HFF-Myc (cell line): ENCODE measurements around the gene OPCML.

Experiments used
- DNase-seq: peaks from one replicate; pipeline ENCODE4 v3.0.0-alpha.2; 2011; ENCODE audit warnings: low read depth; ENCODE audit errors: extremely low read depth
- H3K4me3 ChIP-seq: replicated peaks from 2 replicates; pipeline ENCODE4 v1.5.1; 2011; ENCODE audit warnings: low read depth, mild to moderate bottlenecking, control low read depth, low read length
- TF ChIP-seq, protein P1 (sequence below): IDR thresholded peaks from 2 replicates; pipeline ENCODE4 v1.5.1; 2012; ENCODE audit warnings: mild to moderate bottlenecking, low read depth, low read length, control low read depth; ENCODE audit errors: missing control alignments

Gene OPCML

DNA sequence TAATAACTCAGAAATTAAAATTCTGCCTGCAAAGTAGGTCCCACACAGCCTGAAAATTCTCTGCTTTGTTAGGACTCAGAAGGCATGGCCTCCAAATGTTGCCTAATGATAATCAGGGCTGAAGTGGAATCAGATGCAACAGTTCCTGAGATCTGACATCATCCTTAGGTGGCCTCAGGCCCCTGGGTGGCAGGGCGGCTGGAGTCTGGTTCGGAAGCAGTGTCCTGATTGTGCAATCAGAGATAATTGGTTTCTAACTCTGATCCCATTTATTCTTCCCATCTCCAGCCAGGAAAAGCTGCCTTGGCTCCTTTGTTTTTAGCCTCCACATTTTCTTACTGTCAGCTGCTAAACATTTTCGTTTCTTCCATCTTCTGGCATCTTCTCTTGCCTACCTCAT, 399.3 kb downstream of the OPCML start:
- DNase-seq = no peak
- TF ChIP-seq, protein P1, sequence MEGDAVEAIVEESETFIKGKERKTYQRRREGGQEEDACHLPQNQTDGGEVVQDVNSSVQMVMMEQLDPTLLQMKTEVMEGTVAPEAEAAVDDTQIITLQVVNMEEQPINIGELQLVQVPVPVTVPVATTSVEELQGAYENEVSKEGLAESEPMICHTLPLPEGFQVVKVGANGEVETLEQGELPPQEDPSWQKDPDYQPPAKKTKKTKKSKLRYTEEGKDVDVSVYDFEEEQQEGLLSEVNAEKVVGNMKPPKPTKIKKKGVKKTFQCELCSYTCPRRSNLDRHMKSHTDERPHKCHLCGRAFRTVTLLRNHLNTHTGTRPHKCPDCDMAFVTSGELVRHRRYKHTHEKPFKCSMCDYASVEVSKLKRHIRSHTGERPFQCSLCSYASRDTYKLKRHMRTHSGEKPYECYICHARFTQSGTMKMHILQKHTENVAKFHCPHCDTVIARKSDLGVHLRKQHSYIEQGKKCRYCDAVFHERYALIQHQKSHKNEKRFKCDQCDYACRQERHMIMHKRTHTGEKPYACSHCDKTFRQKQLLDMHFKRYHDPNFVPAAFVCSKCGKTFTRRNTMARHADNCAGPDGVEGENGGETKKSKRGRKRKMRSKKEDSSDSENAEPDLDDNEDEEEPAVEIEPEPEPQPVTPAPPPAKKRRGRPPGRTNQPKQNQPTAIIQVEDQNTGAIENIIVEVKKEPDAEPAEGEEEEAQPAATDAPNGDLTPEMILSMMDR = no peak
- H3K4me3 ChIP-seq = no peak overlapping the region

GRCh38 chr11:133127741-133128140, 404.6 kb downstream of the OPCML start:
- no peak overlapping the region for H3K4me3 ChIP-seq
- DNase-seq = no peak
- TF ChIP-seq, protein P1 = no peak

- no peak overlapping the region for H3K4me3 ChIP-seq
- TF ChIP-seq, protein P1 = no peak
- DNase-seq = no peak
Observed at GRCh38 chr11:133123796-133124195, 408.5 kb downstream of the OPCML start.

GRCh38 chr11:133123366-133123765, 408.9 kb downstream of the OPCML start:
- DNase-seq = no peak
- TF ChIP-seq, protein P1 = no peak
- H3K4me3 ChIP-seq = no peak overlapping the region

DNA sequence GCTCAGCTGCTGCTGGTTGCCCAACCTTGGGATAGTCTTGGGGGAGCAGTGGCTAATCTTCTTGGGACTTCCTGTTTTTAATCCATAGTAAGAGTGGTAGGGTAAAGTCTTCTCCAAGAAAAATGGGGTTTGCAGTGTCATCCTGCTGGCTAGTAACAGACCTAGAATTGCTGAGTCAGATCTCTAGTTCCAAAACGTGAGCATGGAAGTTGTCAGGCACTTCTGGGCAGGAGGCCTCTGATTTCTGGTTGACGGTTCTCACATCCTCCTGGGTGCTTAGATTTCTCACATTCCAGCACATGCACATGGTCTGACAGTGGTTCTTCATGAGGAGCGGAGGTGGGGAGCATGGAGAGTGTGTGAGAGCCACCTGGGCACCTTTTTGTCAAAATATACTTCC, 410.0 kb downstream of the OPCML start:
- H3K4me3 ChIP-seq = no peak overlapping the region
- TF ChIP-seq, protein P1 = no peak
- no peak for DNase-seq

DNA sequence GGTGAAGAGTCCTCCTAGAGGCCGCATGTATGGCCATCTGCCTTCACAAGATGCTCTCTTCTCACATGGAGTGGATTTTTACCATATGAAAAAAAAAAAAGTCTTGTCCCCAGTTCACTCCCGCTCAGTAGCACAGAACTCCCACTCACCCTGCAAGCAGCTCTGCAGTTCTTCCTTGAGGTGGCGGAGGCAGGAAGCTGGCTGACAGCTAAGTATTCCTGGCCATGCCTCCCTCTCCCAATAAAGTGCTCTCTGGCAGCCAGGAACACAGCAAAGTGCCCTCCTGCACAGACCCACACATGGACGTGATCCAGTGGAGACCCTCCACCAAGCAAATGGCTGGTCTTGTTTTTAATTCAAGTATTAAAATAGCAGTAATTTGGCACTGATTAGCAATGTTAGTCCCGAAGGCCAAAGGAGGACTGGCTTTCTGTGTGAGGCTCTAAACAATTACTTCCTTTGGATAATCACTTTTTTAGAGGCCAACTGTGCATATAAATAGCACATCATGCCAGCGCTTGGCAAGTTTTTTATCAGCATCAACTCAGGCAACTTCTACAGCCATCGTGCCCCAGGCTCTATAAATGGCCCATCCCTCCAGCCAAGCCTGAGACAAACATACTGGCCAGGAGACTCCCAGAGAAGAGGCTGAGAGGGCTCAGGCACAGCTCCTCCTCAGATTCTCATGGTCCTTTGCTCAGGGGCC, 413.6 kb downstream of the OPCML start:
- DNase-seq = no peak
- TF ChIP-seq, protein P1 = no peak
- H3K4me3 ChIP-seq = no peak overlapping the region

- TF ChIP-seq, protein P1 = no peak
- H3K4me3 ChIP-seq = no peak overlapping the region
- DNase-seq = no peak
Observed at GRCh38 chr11:133115099-133115498, 417.2 kb downstream of the OPCML start.
